HG03175 (cell line): ENCODE measurements around the gene OAT.
A peak's percentile ranks its signal among the peaks of the same experiment; 100 is the strongest.
"Not testable (repeated sequence)": the region's sequence is repeated elsewhere in the genome, so short reads cannot be mapped to it uniquely, and the experiment has no call there.

ENCODE experiments used
- ATAC-seq: cut with Tn5 transposase; IDR thresholded peaks from one replicate; pipeline ENCODE4 v1.9.1; 2021; ENCODE audit warnings: mild to moderate bottlenecking, moderate library complexity; ENCODE audit not compliant: unreplicated experiment

The OAT gene

GRCh38 chr10:124447751-124448466 is 29.2 kb upstream of the OAT start:
- no peak for ATAC-seq

- ATAC-seq: no peak
Measured at GRCh38 chr10:124446830-124447750, 28.4 kb upstream of the OAT start.

- not testable (repeated sequence) for ATAC-seq
Measured at GRCh38 chr10:124441694-124442093, 23.0 kb upstream of the OAT start.

GRCh38 chr10:124436191-124436638 is 17.5 kb upstream of the OAT start:
- ATAC-seq: peak; percentile 81

- not testable (repeated sequence) for ATAC-seq
Measured at GRCh38 chr10:124435683-124436082, 17.0 kb upstream of the OAT start.

GRCh38 chr10:124433461-124433860 is 14.7 kb upstream of the OAT start:
- no peak for ATAC-seq

GRCh38 chr10:124430077-124430476 is 11.4 kb upstream of the OAT start:
- ATAC-seq: no peak

GRCh38 chr10:124429576-124429975 is 10.9 kb upstream of the OAT start:
- ATAC-seq: no peak

GRCh38 chr10:124428207-124428777 is 9.6 kb upstream of the OAT start:
- ATAC-seq: no peak

- no peak for ATAC-seq
Measured at GRCh38 chr10:124425227-124425962, 6.7 kb upstream of the OAT start.

- ATAC-seq: no peak
Measured at GRCh38 chr10:124423813-124424212, 5.1 kb upstream of the OAT start.

- no peak for ATAC-seq
Measured at GRCh38 chr10:124422742-124423141, 4.0 kb upstream of the OAT start.

- ATAC-seq: no peak
Measured at GRCh38 chr10:124420254-124420653, 1.5 kb upstream of the OAT start.

- ATAC-seq: no peak
Measured at GRCh38 chr10:124419635-124420034, 912 bp upstream of the OAT start.

GRCh38 chr10:124417895-124418725 is 613 bp downstream of the OAT start:
- ATAC-seq: peak; percentile 23

- no peak for ATAC-seq
Measured at GRCh38 chr10:124416733-124417132, 2.0 kb downstream of the OAT start.

GRCh38 chr10:124415210-124415609 is 3.5 kb downstream of the OAT start:
- no peak for ATAC-seq

- ATAC-seq: no peak
Measured at GRCh38 chr10:124414076-124414475, 4.6 kb downstream of the OAT start.

- no peak for ATAC-seq
Measured at GRCh38 chr10:124409696-124410095, 9.0 kb downstream of the OAT start.

- no peak for ATAC-seq
Measured at GRCh38 chr10:124408357-124408756, 10.4 kb downstream of the OAT start.
